GM11168 (cell line): ENCODE measurements around the gene CPT2.
"Not testable (repeated sequence)": the region's sequence is repeated elsewhere in the genome, so short reads cannot be mapped to it uniquely, and the experiment has no call there.

Source experiments
- in situ Hi-C: fragments of 300-500 bp; cut with MboI; formaldehyde crosslinking; loops from one replicate; pipeline ENCODE4 v1.12.0; 2022; ENCODE audit warnings: low sequenced_read_pairs; ENCODE audit not compliant: unreplicated experiment

Gene CPT2

DNA sequence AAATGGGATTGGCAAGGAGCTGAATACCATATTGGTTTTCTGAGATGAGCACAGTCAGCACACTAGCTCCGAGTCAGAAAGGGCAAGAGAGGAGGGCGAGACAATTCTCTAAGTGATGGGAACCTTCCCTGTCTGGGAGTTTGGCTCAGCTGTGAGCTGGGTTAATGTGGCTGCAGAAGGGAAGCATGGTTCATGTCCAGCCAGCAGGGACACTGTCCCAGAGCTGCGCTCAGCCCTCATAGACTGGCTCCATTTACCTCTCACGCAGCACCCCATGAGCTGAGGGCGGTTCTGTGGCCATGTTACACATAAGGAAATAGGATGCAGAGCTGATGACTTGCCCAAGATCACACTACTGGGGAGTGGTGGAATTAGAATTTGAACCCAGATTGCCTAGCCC is 15.7 kb upstream of the CPT2 start:
- in situ Hi-C loops, result no loop called here

DNA sequence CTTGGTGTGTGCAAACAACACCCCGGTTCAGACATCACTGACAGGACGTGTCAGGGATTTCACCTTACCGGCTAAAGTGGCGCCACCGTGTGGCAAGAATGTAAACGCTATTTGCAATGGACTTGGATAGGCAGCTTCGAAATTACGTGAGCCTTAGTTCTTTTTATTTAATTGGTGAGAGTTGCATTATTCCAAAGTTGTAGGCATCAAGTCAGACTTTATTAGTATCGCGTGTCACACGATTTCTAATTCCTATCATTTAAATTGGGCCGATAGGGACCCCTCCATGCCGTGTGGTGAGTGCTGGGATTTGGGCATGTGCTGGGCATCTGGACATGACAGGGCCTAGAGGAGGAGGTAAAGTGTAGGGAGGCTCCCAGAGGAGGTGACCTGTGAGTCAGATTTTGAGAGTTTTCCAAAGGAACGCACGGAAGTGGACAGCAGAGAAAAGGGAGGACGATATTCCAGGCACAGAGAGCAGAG is 14.5 kb upstream of the CPT2 start:
- in situ Hi-C loops, result no loop called here

DNA sequence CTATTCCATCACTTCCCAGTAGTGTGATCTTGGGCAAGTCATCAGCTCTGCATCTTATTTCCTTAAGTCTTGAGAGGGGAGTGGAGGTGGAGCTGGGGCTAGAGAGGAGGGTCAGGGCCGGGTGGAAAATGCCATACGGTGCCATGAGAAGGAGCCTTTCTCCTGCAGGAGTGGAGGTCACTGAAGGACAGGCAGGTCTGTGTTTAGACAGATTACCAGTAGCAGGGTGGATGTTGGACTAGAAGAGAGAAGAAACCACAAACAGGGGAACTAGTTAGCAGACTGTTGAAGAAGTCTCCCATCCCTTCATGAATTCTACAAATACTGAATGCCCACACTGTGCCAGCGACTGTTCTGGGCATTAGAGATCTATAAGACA is 13.9 kb upstream of the CPT2 start:
- in situ Hi-C loops, result no loop called here

DNA sequence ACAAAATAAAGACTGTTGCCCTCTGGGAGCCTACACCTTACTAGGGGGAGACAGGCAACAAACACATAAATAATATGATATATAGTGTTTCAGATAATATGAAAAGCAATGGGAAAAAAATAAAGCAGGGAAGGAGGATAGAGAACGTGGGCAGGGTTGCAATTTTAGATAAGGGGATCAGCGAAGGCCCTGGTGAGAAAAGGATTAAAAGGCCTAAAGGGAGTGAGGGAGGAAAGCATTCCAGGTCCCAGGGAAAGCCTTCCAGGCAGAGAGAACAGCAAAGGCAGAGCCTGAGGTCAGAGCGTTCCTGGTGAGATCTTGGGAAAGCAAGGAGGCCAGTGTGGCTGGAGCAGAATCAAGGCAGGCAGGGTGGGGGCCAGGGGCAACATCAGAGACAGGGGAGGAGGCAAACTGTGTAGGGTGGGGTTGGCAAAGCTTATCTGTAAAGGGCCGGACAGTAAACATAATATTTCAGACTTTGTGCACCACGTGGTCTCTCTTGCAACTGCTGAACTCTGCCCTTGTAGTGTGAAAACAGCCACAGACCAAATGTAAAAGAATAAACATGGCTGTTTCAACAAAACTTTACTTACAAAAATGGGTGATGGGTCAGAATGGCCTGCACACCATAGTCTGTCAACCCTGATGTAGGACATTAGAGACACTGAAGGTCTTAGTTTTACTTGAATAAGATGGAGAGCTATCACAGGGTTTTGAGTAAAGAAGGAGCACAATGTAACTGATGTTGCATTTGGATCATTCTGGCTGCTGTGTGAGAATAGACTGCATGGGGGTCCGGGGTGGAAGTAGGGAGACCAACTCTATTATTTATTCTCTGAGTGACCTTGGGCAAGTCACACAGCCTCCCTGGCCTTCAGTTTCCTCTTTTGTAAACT is 13.3 kb upstream of the CPT2 start:
- in situ Hi-C loops, result no loop called here

DNA sequence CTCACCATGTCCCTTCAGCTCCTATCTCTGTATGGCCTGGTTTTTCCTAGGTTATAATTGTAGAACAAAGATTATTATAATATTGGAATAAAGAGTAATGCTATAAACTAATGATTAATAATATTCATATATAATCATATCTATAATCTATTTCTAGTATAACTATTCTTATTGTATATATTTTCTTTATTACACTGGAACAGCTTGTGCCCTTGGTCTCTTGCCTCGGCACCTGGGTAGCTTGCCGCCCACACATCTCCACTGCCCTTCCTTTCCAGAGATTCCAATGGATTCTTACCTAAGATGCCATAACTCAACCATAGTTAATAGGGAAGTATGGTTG is 10.7 kb upstream of the CPT2 start:
- in situ Hi-C loops, result not testable (repeated sequence)

DNA sequence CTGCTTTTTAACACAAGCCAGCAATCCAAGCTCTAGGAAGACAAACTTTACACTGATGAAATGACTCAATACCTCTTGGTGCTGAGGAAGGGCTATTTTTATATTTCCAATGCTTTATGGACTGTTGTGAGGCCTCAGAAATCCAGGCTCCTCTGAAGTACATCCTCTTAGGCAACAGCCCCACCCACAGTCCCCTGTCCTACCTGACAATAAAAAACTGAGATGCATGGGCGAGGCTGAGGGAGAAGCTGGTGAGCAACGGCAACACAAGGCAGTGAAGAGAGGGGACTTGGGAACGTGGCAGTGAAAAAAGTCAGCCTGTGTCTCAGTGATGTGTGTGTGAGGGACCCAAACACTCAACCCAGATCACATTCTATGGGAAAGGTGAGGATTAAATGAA is 10.1 kb upstream of the CPT2 start:
- in situ Hi-C loops, result no loop called here

DNA sequence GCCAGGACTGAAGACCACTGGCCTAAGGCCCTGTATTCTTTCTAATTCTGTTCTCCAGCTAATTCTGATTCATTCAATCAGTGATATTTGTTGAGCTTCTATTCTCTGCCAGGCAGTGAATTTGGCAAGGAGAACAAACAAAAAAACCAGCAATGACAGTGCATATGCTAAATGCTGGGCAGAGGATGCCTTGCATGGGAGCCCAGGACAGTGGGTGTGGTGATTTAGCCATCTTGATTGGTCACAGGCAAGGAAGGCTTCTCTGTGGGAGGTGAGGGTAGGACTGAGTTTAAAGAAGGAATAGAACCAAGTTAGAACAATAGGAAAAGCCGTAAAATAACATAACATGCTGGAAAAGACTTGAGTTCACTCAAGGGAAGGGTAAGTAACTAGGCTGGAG is 9.2 kb upstream of the CPT2 start:
- in situ Hi-C loops, result no loop called here

DNA sequence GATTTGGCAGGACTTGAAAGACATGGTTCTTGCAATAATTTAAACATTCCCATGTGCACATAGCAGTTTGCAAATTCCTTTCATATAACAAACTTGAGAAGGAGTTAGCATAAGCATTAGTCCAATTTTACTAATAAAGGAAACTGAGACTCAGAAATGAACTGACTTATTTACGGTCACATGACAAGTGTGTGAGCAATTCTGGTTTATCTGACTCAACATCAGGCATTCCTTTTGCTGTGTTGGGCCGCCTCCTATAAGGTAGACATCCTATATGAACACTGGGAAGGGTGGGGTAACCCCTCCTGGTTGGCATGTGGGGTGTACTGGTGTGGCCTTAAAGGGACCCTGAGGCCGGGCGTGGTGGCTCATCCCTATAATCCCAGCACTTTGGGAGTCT is 8.5 kb upstream of the CPT2 start:
- in situ Hi-C loops, result no loop called here

DNA sequence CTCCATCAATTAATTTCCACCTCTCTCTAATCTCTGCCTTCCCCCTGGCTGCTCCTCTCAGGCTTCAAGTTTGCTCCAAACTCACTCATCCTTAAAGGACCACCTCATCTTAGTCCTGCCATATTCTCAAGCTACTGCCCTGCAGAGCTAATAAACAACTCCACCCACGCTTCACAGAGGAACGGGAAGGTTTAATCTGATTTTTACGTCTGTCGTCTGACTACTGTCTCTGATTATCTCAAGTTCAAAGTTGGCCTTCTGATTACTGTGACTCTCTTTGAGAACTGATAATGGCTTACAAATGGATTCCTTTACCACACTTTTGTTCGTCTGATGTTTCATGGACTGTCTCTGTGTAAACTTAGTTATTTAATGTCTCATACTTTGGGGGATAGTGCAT is 7.6 kb upstream of the CPT2 start:
- in situ Hi-C loops, result no loop called here

DNA sequence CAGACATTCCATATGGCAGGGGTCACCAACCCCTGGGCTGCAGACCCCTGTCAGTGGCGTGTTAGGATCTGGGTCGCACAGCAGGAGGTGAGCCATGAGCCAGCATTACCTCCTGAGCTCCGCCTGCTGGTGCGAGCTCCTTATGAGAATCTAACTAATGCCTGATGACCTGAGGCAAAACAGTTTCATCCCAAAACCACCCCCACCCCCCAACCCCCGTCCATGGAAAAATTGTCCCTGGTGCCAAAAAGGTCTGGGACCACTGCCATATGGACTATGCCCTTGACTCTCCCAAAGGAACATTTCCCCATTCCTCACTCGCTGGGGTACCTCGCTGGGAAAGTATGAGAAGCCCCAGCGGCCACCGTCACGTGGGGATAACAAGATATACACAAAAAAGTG is 6.4 kb upstream of the CPT2 start:
- in situ Hi-C loops, result no loop called here

DNA sequence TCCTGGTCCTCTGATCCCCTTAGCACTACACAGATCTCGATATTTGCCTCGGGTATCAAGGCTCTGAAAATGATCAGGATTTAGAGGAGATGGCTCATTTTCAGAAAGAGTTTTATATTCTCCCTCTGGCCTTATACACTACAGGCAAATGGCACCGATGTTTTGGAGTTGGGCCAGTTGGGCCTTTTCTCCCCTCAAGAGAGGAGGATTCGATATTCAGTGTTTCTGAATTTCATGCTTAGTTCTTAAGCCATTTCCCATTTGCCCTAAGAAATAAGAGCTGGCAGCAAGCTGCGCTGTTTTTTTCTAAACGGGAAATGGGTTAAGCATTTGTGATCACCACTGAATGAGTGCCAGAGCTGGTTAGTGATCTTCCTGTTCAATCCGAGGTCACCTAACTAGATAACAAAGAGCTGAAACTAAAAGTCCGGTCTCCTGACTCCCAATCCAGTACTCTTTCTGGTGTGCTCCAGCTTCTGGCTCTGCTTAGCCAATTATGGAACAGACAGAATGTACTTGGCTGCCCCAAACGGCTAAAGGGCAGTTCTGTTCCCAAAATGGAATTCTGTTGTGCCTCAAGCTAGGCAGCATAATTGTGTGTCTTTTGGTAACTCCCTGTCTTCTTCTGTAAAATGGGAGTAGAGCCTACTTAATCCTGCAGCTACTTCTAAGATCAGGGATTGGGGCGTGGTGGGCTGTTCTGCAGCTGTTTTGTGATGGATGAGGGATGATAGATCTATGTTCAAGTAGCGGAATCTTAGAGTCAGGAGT is 1.2 kb upstream of the CPT2 start:
- in situ Hi-C loops, result no loop called here

DNA sequence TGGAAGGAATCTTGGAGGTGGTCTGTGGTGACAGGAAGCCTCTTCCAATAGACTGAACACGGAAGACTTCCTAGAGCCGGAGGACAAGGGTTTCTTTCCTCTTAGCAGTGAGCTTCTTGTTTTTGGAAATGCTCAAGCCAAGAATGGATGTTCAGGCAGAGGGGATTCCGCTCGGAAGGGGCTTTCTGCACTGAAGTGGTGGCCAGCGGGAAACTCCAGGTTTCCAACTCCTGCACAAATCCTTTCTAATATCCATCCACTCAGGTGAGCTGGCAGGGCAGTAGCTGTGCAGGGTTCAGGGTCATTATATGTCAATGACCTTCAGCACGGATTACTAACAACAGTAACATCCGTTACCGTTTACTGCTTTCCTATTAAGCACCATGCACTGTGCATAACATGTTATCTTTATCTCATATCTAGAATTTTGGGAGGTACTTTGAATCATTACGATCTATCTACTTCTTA is 573 bp upstream of the CPT2 start:
- in situ Hi-C loops, result no loop called here

DNA sequence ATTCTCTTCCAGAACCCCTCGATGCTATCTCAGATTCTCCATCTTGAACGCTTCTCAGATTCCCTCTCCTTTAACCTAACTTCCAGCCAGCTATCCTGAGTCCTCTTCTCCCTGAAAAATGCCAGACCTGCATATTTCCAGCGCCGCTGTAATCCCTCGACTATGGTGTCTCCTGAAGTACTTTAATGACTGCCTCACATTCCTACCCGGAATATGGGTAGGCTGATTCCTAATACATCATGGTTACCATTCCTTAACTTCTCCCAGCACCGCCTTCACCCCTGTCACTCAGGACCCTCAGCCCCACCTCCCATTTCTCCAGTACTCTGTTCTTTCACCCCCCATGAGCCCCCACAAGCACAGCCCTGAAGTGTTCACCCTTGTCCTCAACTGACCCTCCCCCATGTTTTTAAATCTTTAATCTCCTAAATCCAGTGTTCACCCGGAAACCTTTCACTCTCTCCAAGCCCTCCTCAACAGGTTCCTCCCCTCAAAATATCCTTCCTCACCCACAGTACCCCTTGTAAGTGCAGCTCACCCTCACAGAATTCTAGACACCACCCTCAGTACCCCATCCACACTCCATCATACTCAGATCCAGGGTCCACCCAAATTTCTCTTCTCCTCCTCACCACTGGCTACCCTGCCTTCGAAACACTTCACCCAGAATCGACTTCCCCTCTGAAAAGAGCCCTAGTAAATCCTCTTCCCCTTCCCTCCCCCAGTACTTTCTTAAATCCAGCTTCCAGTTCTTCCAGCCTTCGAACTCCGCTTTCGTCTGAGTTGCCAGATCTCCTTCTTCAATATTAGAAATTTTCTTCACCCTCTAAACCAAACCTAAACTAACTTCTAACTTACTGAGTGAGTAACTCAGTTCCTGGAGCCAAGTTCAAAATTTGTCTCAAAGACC is 922 bp downstream of the CPT2 start:
- in situ Hi-C loops, result no loop called here

DNA sequence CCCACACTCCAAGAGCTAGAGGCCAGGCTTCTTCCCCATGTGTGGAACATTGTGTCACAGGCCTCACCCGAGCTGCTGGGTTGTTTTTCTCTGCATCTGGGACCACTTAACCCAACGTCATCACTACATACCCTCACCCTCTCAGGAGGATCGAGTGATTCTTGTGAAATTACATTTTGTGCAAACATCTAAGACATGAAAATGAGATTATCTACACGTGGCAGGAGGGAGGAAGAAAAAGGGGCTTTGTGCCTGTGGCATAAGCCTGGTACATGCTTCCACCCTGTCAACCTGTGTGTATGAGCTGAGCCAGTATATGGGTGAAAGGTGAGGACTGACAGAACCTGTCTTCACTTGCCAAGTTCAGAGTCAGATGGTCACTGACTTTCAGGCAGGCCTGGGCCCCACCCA is 1.6 kb downstream of the CPT2 start:
- in situ Hi-C loops, result no loop called here

DNA sequence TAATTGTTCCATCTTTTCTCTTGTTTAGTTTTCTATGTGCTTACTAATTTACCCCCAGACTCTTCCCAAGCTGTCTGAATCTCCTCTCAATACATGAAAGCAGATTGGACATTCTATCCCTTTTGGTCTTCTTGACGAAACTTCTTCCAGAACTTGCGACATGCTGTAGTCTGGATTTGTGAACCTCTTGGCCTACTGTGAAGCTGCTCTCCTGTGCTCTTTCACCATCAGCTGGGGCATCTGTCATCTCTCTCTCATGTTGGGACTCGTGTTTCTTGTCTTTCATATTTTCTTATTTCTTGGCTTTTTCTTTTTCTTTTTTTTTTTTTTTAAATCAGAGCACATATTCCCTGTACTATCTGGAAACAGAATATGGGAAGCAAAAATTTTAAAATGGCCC is 6.8 kb downstream of the CPT2 start:
- in situ Hi-C loops, result no loop called here

DNA sequence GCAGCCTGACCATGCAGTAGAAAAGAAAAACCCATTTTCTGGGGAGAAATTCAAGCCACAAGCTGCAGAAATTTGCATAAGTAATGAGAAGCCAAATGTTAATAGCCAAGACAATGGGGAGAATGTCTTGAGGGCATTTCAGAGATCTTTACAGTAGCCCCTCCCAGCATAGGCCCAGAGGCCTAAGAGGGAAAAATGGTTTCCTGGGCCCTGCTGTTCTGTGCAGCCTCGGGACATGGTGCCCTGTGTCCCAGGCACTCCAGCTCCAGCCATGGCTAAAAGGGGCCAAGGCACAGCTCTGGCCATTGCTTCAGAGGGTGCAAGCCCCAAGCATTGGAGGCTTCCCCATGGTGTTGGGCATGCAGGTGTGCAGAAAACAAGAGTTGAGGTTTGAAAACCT is 8.9 kb downstream of the CPT2 start:
- in situ Hi-C loops, result not testable (repeated sequence)

DNA sequence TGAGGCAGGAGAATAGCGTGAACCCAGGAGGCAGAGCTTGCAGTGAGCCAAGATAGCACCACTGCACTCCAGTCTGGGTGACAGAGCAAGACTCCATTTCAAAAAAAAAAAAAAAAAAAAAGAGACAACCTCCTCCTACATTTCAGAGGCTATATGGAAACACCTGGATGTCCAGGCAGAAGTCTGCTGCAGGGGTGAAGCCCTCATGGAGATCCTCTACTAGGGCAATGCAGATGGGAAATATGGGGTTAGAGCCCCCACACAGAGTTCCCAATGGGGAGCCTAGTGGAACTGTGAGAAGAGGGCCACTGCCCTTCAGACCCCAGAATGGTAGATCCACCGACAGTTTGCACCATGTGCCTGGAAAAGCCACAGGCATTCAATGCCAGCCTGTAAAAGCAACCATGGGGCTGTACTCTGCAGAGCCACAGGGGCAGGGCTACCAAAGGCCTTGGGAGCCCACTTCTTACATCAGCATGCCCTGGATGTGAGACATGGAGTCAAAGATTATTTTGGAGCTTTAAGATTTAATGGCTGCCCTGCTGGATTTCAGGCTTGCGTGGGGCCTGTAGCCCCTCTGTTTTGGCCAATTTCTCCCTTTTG is 9.6 kb downstream of the CPT2 start:
- in situ Hi-C loops, result not testable (repeated sequence)

DNA sequence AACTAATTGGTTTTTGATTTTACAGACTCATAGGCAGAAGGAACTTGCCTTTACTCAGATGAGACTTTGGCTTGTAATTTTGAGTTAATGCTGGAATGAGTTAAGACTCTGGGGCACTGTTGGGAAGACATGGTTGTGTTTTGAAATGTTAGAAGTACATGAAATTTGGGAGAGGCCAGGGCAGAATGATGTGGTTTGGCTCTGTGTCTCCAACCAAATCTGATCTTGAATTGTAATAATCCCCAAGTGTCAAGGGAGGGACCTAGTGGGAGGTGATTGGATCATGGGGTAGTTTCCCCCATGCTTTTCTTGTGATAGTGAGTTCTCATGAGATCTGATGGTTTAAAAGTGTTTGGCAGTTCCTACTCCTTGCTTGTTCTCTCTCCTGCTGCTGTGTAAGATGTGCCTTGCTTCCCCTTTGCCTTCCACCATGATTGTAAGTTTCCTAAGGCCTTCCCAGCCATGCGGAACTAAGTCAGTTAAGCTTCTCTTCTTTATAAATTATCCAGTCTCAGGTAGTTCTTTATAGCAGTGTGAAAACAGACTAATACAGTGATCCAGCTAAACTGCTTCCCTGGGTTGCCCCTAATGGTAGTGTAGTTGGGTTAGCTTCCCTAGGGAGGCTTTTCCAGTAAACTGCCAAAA is 10.2 kb downstream of the CPT2 start:
- in situ Hi-C loops, result no loop called here

DNA sequence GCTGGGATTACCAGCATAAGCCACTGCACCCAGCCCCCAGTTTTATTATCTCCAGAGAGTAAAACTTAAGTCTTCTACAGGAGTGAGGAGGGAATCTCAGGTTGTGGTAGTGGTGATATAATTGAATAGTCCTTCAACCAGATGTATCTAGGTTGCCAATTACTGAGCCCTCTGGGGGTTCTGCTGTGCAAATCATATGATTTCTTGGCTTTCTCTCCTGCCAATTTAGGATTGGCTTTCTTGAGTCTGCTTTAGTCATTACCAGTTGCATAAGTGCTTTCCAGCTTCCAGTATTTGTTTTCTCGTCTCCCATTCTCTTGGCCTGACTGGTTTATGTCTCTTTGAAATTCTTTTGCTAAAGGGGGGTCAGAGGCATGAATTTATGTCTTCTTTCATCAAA is 11.1 kb downstream of the CPT2 start:
- in situ Hi-C loops, result no loop called here

DNA sequence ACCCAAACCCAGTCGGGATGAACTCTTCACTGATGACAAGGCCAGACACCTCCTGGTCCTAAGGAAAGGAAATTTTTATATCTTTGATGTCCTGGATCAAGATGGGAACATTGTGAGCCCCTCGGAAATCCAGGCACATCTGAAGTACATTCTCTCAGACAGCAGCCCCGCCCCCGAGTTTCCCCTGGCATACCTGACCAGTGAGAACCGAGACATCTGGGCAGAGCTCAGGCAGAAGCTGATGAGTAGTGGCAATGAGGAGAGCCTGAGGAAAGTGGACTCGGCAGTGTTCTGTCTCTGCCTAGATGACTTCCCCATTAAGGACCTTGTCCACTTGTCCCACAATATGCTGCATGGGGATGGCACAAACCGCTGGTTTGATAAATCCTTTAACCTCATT is 13.7 kb downstream of the CPT2 start:
- in situ Hi-C loops, result no loop called here
